Stimulated activated CD4-positive, alpha-beta T cell treated with anti-CD3 and anti-CD28 coated beads, Interleukin-1b, Interleukin-23, amount 100 ng/mL, for 1 hour (primary cell): Measurements from ENCODE around the gene ZNF473.
A peak's percentile ranks its signal among the peaks of the same experiment; 100 is the strongest.

Experiments used
- DNase-seq, 2 donors: peaks; one replicate each; pipeline ENCODE4 v3.0.0-alpha.2; 2020; ENCODE audit warnings: low read depth in 2 of 2

Gene ZNF473

GRCh38 chr19:50003810-50004419 is 21.9 kb upstream of the ZNF473 start:
- DNase-seq, result no peak

- DNase-seq, result no peak
Observed at GRCh38 chr19:50005428-50005827, 20.4 kb upstream of the ZNF473 start.

GRCh38 chr19:50007170-50007569 is 18.6 kb upstream of the ZNF473 start:
- DNase-seq, result no peak

GRCh38 chr19:50007947-50008346 is 17.9 kb upstream of the ZNF473 start:
- DNase-seq, result no peak

GRCh38 chr19:50008532-50008931 is 17.3 kb upstream of the ZNF473 start:
- DNase-seq, result no peak

- DNase-seq, result no peak
Observed at GRCh38 chr19:50016225-50016807, 9.5 kb upstream of the ZNF473 start.

- no peak for DNase-seq
Observed at GRCh38 chr19:50020481-50020880, 5.3 kb upstream of the ZNF473 start.

- DNase-seq, result no peak
Observed at GRCh38 chr19:50022823-50023222, 3.0 kb upstream of the ZNF473 start.

GRCh38 chr19:50024719-50025021 is 1.1 kb upstream of the ZNF473 start:
- DNase-seq, result no peak

GRCh38 chr19:50025022-50025793 is 597 bp upstream of the ZNF473 start, which contains the start of gene VRK3:
Gene VRK3, minus strand, starts transcription at chr19:50025372. Its CDS starts 9,210 bp downstream, at chr19:50016162.
- peak; percentile 86 to 98 for DNase-seq

- DNase-seq, result no peak
Observed at GRCh38 chr19:50026550-50026906, 723 bp downstream of the ZNF473 start.

GRCh38 chr19:50030225-50030624 is 4.4 kb downstream of the ZNF473 start:
- no peak for DNase-seq

GRCh38 chr19:50030937-50031336 is 5.1 kb downstream of the ZNF473 start:
- no peak for DNase-seq

- no peak for DNase-seq
Observed at GRCh38 chr19:50036908-50037307, 11.1 kb downstream of the ZNF473 start.

- DNase-seq, result no peak
Observed at GRCh38 chr19:50039968-50040367, 14.2 kb downstream of the ZNF473 start.

- no peak for DNase-seq
Observed at GRCh38 chr19:50040967-50041366, 15.2 kb downstream of the ZNF473 start.

- DNase-seq, result no peak
Observed at GRCh38 chr19:50042363-50043024, 16.7 kb downstream of the ZNF473 start.

- DNase-seq, result no peak
Observed at GRCh38 chr19:50043967-50044366, 18.2 kb downstream of the ZNF473 start.

- DNase-seq, result no peak
Observed at GRCh38 chr19:50044922-50045321, 19.1 kb downstream of the ZNF473 start.

- peak; percentile 8 to 35 for DNase-seq
Observed at GRCh38 chr19:50046649-50047503, 21.1 kb downstream of the ZNF473 start.

GRCh38 chr19:50047671-50048070 is 21.9 kb downstream of the ZNF473 start:
- no peak for DNase-seq
